Measurements from ENCODE around the gene SLC35F1.

The SLC35F1 gene

DNA sequence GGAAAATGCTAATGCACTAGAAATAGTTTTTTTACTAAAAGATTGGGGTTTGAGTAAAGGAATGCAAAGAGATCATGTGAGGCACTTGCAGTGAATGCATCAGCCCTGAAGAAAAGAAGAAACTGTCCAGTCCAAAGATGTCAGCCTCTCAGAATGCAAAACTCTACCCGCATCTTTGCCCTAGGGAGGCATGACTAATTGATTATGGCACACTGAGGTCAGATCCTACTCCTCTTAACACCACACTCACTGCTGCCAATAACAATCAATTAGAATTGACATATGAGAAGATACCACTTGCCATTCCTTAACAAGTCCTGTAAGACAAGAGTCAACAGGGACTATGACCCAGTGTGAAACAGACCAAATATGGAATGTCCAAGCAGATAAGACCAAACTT is 378.7 kb downstream of the SLC35F1 start:
- no peak for DNase-seq

- DNase-seq, result no peak
These were observed 381.5 kb downstream of the SLC35F1 start for GRCh38 chr6:118288355-118289124.

DNA sequence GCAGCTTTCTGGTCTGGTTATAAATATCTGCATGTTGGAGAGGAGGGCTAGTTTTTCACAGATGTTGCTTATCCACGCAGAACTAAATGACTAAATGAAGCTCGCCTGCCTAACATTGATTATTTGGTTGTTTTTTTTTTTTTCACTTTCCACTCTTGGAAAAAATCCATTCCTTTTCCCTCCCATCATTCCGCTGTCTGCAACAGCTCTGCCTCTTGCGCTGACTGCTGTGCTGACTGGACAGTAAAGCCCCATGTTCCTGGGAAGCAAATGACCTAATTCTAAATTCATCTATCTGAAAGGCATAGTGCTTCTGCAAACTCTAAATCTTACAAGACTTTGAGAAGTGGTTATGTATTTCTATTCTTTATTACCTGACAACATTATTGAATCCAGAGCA is 385.5 kb downstream of the SLC35F1 start:
- no peak for DNase-seq

GRCh38 chr6:118294906-118295305 is 387.8 kb downstream of the SLC35F1 start:
- no peak for DNase-seq

DNA sequence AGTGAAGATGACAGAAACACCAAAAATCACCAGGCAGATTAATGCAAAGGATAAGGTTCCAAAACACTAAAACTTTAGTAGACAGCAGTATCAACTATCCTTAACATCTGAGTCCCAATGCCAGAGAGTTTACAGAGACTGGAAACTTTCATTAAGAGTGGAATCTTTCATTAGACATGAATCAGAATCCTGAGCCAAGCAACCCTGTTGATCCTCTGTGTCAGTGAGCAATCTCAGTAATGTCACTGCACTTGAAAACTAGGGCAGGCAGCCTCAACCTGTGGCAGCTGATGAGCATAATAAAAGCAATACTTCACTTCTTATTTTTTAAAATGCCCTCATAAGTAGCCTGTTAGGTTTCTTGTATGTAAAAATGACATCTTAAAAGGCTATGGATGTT is 388.3 kb downstream of the SLC35F1 start:
- DNase-seq, result no peak

- no peak for DNase-seq
These were observed 389.3 kb downstream of the SLC35F1 start for GRCh38 chr6:118296129-118296901.

- no peak for DNase-seq
These were observed 390.8 kb downstream of the SLC35F1 start for GRCh38 chr6:118297821-118298220.

GRCh38 chr6:118298476-118299427 is 391.7 kb downstream of the SLC35F1 start:
- DNase-seq, result no peak

GRCh38 chr6:118299457-118299856 is 392.4 kb downstream of the SLC35F1 start:
- no peak for DNase-seq

- no peak for DNase-seq
These were observed 397.3 kb downstream of the SLC35F1 start for GRCh38 chr6:118304321-118304720.

DNA sequence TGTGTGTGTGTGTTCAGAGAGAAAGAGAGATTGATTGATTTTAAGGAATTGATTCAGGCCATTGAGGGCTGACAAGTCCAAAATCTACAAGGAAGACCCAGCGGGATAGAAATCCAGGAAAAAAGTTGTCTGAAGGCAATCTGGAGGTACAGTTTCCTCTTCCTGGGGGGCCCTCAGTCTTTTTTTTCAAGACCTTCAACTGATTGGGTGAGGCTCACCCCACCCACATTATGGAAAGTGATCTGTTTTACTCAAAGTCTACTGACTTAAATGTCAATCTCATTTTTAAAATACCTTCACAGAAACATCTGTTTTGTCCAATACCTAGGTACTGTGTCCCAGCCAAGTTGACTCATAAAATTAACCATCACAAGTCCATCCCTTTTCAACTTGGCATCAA is 398.0 kb downstream of the SLC35F1 start:
- DNase-seq, result no peak

- DNase-seq, result no peak
These were observed 399.6 kb downstream of the SLC35F1 start for GRCh38 chr6:118306392-118307238.

DNA sequence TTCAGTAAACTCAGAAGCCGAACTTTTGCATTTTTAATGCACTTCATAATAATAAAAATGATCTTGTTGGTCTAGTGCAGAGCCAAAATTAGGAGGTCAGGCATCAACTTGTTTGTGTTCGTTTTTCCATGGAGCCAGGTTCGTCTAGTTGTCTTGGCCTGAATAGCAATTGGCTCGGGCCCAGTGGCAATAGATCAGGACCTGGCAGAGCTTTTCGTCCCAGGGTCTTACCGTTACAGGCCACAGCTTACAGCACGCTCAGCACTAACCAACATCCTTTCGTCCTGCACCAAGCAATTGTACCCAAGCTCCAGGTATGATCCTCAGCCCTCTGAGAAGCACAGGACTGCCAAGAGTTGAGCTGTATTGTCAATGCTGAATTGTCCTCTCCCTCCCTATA is 400.5 kb downstream of the SLC35F1 start:
- DNase-seq, result no peak

GRCh38 chr6:118309337-118310093 is 402.5 kb downstream of the SLC35F1 start:
- no peak for DNase-seq

DNA sequence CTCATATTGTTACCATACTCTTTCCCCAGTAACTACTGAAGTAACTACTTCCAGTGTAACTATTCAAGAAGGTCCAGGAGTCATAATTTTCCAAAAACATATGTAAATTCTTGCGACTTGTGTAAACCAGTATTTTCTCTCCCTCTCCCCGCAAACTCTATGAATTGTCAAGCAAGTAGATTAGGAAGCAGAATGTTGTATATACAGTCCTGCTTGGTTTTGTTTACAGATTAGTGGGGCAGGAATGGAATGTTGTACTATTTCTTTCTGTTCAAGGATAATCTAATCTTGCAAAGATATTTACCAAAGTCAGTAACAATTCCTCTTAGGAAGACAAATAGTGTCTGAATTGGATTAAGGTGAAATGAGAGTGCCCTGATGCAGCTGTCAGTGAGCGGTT is 406.1 kb downstream of the SLC35F1 start:
- DNase-seq, result no peak

DNA sequence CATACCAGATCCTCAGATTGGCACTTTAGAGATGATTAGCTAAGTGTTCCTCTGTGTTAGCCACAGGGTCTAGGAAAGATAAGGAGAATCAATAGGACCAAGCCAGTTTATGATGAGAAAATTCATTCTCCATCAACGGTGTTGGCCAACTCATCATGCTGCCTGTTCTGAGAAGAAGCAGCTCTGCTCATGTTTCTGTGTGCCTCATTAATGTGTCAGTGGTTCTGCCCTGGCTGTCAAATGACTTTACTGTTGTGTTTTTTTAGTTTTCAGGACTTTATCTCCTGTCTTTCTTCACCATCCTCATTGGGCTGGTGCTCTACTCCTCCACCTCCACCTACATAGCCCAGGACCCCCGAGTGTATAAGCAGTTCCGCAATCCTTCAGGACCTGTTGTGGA is 406.7 kb downstream of the SLC35F1 start:
- DNase-seq, result no peak

GRCh38 chr6:118316796-118317384 is 409.8 kb downstream of the SLC35F1 start:
- DNase-seq, result no peak

- DNase-seq, result no peak
These were observed 410.8 kb downstream of the SLC35F1 start for GRCh38 chr6:118317581-118318563.

- no peak for DNase-seq
These were observed 411.6 kb downstream of the SLC35F1 start for GRCh38 chr6:118318648-118319047.

- DNase-seq, result no peak
These were observed 412.4 kb downstream of the SLC35F1 start for GRCh38 chr6:118319416-118319815.
